MCF 10A (cell line): ENCODE results near the gene STAT5B. TPM values are rescaled to one million over a fixed set of nuclear protein-coding genes. Genes with fewer than 3 reads are reported as not detected.

Source experiments
- BruUV-seq: library from RNA; stranded (reverse); fragments of 400-500 nt; replicated peaks from 2 replicates; lab custom pipeline; 2021; lab: Mats Ljungman, UMichigan
- CTCF ChIA-PET: fragments of 300-600 bp; sonication (Branson Sonifier 250); formaldehyde crosslinking; extraction: SDS; loops from one replicate; lab custom pipeline; 2021; ENCODE audit warnings: antibody characterized with exemption, inconsistent platforms; lab: Yijun Ruan, JAX
- POLR2A ChIA-PET: fragments of 300-600, 350-650 bp; sonication (Branson Sonifier 250); formaldehyde crosslinking; extraction: SDS; loops from one replicate; lab custom pipeline; 2020; ENCODE audit warnings: antibody characterized with exemption, inconsistent platforms; lab: Yijun Ruan, JAX
- DNase-seq: peaks from one replicate; pipeline ENCODE4 v3.0.0-alpha.2; 2018; ENCODE audit not compliant: unreplicated experiment
- H3K27ac Mint-ChIP-seq: one replicate; pipeline ENCODE4 v1.8.0; 2022; ENCODE audit warnings: mild to moderate bottlenecking, low read depth, mixed read lengths; ENCODE audit not compliant: unreplicated experiment
- H3K27me3 Mint-ChIP-seq: one replicate; pipeline ENCODE4 v1.8.0; 2022; ENCODE audit warnings: mixed read lengths; ENCODE audit not compliant: insufficient read depth, unreplicated experiment
- H3K36me3 Mint-ChIP-seq: one replicate; pipeline ENCODE4 v1.8.0; 2022; ENCODE audit warnings: mild to moderate bottlenecking, moderate library complexity, mixed read lengths; ENCODE audit not compliant: insufficient read depth, unreplicated experiment
- H3K4me1 Mint-ChIP-seq: one replicate; pipeline ENCODE4 v1.8.0; 2022; ENCODE audit warnings: mixed read lengths; ENCODE audit not compliant: insufficient read depth, unreplicated experiment
- H3K4me3 Mint-ChIP-seq: one replicate; pipeline ENCODE4 v1.8.0; 2022; ENCODE audit warnings: mild to moderate bottlenecking, moderate library complexity, mixed read lengths; ENCODE audit not compliant: unreplicated experiment
- H3K9me3 Mint-ChIP-seq: one replicate; pipeline ENCODE4 v1.8.0; 2022; ENCODE audit warnings: mixed read lengths; ENCODE audit not compliant: unreplicated experiment
- intact Hi-C: fragments of 100-400 bp; cut with micrococcal nuclease; formaldehyde crosslinking; loops from 2 replicates; pipeline ENCODE4 v1.14.1; 2022
- total RNA-seq: library from RNA; stranded (reverse); gene quantifications from 2 replicates; pipeline ENCODE4 v1.2.3, GENCODE V29; 2022
- TF ChIP-seq, protein P1 (sequence below): fragments of 200-600 bp; IDR thresholded peaks from one replicate; pipeline ENCODE4 v1.8.0; 2022; ENCODE audit warnings: antibody characterized with exemption, mild to moderate bottlenecking; ENCODE audit not compliant: unreplicated experiment

Gene STAT5B
- total RNA-seq, 1 experiment from 2014 or later = 29.8 TPM

DNA sequence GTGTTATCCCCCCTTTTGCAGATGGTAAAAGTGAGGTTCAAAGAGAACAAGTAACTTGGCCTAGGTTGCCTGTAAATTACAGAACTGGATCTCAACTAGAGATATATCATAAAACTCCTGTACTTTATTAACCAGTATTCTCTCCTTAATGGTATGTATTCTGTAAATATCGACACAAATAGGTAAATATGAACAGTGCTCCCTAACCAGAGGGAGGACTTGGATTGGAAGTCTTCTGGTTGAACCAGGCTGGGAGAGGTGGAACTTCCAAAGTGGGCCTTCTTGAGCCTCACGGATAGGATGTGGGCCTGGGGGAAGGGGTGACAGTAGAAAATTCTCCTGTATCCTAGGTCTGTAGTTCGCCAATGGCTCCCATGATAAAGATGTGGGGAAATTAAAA is 19.8 kb upstream of the STAT5B start:
- ChIA-PET CTCF (interaction anchor here (0.5 to 1.3 kb wide), 3 partner anchors 13 to 607 kb away, joined by 3 to 4 read pairs (median 3); partner anchors contain the start of gene EIF1), POLR2A (no interaction called here)
- no peak overlapping the region for H3K27ac Mint-ChIP-seq
- no peak overlapping the region for H3K4me3 Mint-ChIP-seq
- no peak for DNase-seq
- no TSS peak for BruUV-seq
- H3K4me1 Mint-ChIP-seq = no peaks in the 10 kb centered on the region
- H3K9me3 Mint-ChIP-seq = no peaks in the 10 kb centered on the region
- H3K36me3 Mint-ChIP-seq = no peaks in the 10 kb centered on the region
- intact Hi-C loops = no loop called here
- peaks cover under 1% of the 10 kb centered on the region for H3K27me3 Mint-ChIP-seq
- TF ChIP-seq, protein P1, sequence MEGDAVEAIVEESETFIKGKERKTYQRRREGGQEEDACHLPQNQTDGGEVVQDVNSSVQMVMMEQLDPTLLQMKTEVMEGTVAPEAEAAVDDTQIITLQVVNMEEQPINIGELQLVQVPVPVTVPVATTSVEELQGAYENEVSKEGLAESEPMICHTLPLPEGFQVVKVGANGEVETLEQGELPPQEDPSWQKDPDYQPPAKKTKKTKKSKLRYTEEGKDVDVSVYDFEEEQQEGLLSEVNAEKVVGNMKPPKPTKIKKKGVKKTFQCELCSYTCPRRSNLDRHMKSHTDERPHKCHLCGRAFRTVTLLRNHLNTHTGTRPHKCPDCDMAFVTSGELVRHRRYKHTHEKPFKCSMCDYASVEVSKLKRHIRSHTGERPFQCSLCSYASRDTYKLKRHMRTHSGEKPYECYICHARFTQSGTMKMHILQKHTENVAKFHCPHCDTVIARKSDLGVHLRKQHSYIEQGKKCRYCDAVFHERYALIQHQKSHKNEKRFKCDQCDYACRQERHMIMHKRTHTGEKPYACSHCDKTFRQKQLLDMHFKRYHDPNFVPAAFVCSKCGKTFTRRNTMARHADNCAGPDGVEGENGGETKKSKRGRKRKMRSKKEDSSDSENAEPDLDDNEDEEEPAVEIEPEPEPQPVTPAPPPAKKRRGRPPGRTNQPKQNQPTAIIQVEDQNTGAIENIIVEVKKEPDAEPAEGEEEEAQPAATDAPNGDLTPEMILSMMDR = no peak

GRCh38 chr17:42294469-42295398 is 18.5 kb upstream of the STAT5B start:
- CTCF ChIA-PET = interaction anchor here (0.7 kb wide), 1 partner anchor 19 kb away, joined by 3 read pairs; no protein-coding TSS in a partner anchor
- Mint-ChIP-seq H3K4me3 (no peak overlapping the region), H3K27me3 (no peaks in the 10 kb centered on the region), H3K27ac (no peak overlapping the region), H3K4me1 (no peaks in the 10 kb centered on the region), H3K9me3 (no peaks in the 10 kb centered on the region), H3K36me3 (no peaks in the 10 kb centered on the region)
- POLR2A ChIA-PET = interaction anchor here (0.5 to 1.0 kb wide), 2 partner anchors 17 to 36 kb away, joined by 3 to 4 read pairs; no protein-coding TSS in a partner anchor
- BruUV-seq = no TSS peak
- DNase-seq = no peak
- intact Hi-C loops = no loop called here
- TF ChIP-seq, protein P1 = no peak

- no TSS peak for BruUV-seq
- intact Hi-C loops = no loop called here
- ChIA-PET POLR2A (no interaction called here), CTCF (no interaction called here)
- Mint-ChIP-seq H3K27ac (no peak overlapping the region), H3K4me1 (no peaks in the 10 kb centered on the region), H3K27me3 (peaks cover 14% of the 10 kb centered on the region), H3K4me3 (no peak overlapping the region), H3K9me3 (no peaks in the 10 kb centered on the region), H3K36me3 (no peaks in the 10 kb centered on the region)
- TF ChIP-seq, protein P1 = no peak
- DNase-seq = no peak
These were observed 14.9 kb upstream of the STAT5B start for GRCh38 chr17:42291129-42291528.

- Mint-ChIP-seq H3K4me3 (no peak overlapping the region), H3K9me3 (no peaks in the 10 kb centered on the region), H3K36me3 (no peaks in the 10 kb centered on the region), H3K27ac (no peak overlapping the region), H3K27me3 (peaks cover 14% of the 10 kb centered on the region), H3K4me1 (no peaks in the 10 kb centered on the region)
- CTCF ChIA-PET = no interaction called here
- intact Hi-C loops = no loop called here
- TF ChIP-seq, protein P1 = no peak
- POLR2A ChIA-PET = no interaction called here
- DNase-seq = no peak
- no TSS peak for BruUV-seq
These were observed 14.4 kb upstream of the STAT5B start for GRCh38 chr17:42290577-42290976.
